NCI-H1694 (cell line): ENCODE results near the gene PRRT1B.
A peak's percentile ranks its signal among the peaks of the same experiment; 100 is the strongest.
"Not testable (repeated sequence)": the region's sequence is repeated elsewhere in the genome, so short reads cannot be mapped to it uniquely, and the experiment has no call there.

Experiments used
- DNase-seq: peaks from one replicate; lab custom pipeline; 2025; lab: John Stamatoyannopoulos, UW

The PRRT1B gene

GRCh38 chr9:131545003-131545785, at the start of gene PRRT1B:
Gene PRRT1B (plus strand): TSS chr9:131545523. CDS start chr9:131545616, 93 bp downstream.
- DNase-seq = no peak

GRCh38 chr9:131495785-131496184, 49.5 kb upstream of the PRRT1B start:
- DNase-seq = no peak

GRCh38 chr9:131496844-131497405, 48.4 kb upstream of the PRRT1B start:
- no peak for DNase-seq

GRCh38 chr9:131499254-131499767, 46.0 kb upstream of the PRRT1B start:
- DNase-seq = no peak

- no peak for DNase-seq
Measured at GRCh38 chr9:131500377-131500776, 44.9 kb upstream of the PRRT1B start.

GRCh38 chr9:131500939-131501541, 44.3 kb upstream of the PRRT1B start:
- DNase-seq = no peak

GRCh38 chr9:131502781-131503625, 42.3 kb upstream of the PRRT1B start, which contains the start of gene POMT1:
Gene POMT1 (plus strand): TSS chr9:131502918. CDS start chr9:131504219, 1,301 bp downstream.
- DNase-seq = peak; percentile 44

GRCh38 chr9:131503626-131504465, 41.5 kb upstream of the PRRT1B start:
- DNase-seq = no peak

- DNase-seq = no peak
Measured at GRCh38 chr9:131505012-131505411, 40.3 kb upstream of the PRRT1B start.

- no peak for DNase-seq
Measured at GRCh38 chr9:131511416-131511815, 33.9 kb upstream of the PRRT1B start.

GRCh38 chr9:131511880-131512279, 33.4 kb upstream of the PRRT1B start:
- DNase-seq = no peak

- no peak for DNase-seq
Measured at GRCh38 chr9:131513177-131513576, 32.1 kb upstream of the PRRT1B start.

GRCh38 chr9:131515559-131516031, 29.7 kb upstream of the PRRT1B start:
- DNase-seq = not testable (repeated sequence)

GRCh38 chr9:131516100-131516499, 29.2 kb upstream of the PRRT1B start:
- no peak for DNase-seq

GRCh38 chr9:131516930-131517329, 28.4 kb upstream of the PRRT1B start:
- no peak for DNase-seq

GRCh38 chr9:131517761-131518190, 27.5 kb upstream of the PRRT1B start:
- no peak for DNase-seq

GRCh38 chr9:131518553-131518952, 26.8 kb upstream of the PRRT1B start:
- no peak for DNase-seq

GRCh38 chr9:131520503-131520902, 24.8 kb upstream of the PRRT1B start:
- no peak for DNase-seq

- DNase-seq = no peak
Measured at GRCh38 chr9:131521203-131521602, 24.1 kb upstream of the PRRT1B start.

- no peak for DNase-seq
Measured at GRCh38 chr9:131521822-131522221, 23.5 kb upstream of the PRRT1B start.
